Erythroblast (primary cell): ENCODE results near the gene TUBB2B.

Experiments
- DNase-seq, 2 experiments: peaks; one replicate each; lab custom pipeline; 2025; lab: John Stamatoyannopoulos, UW
- GATA1 ChIP-seq: IDR thresholded peaks from 2 replicates; pipeline ENCODE4 v1.6.1; 2011; ENCODE audit warnings: low read depth, mild to moderate bottlenecking, control low read depth, low read length, moderate library complexity
- POLR2A ChIP-seq: IDR thresholded peaks from 2 replicates; pipeline ENCODE4 v1.6.1; 2011; ENCODE audit warnings: mild to moderate bottlenecking, low read length

The TUBB2B gene

DNA sequence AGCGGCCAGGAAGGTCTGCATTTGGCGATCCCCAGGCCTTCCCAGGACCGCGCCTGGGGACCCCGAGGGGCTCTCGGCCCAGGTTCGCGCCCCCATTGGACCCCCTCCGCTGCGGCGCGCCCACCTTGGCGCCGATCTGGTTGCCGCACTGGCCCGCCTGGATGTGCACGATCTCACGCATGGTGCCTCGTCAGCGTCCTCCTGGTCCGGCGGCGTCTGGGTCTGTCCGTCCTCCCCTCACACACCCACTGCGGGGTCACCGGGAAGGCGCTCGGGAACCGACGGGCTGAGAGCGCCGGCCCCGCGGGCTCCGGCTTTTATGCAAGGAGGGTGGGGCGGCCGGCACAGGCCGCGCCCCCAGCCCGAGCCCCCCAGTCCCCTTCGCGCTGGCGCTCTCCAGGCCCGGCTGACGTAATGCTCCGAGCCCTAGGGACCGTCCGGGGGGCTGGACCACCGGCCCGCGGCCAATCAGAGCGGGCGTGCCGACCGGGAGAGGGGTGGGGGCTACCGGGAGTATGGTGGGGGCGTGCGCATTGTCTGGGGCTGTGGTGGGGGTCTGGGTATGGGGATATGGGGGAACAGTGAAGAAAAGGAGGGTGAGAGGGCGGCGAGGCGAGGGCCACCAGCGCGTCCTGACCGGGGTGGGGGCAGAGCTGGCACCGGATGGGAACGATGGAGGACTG, at the start of gene TUBB2B:
Gene TUBB2B (minus strand): TSS at position 291 of the 683 bp plus-strand sequence. CDS start 110 bp downstream, at position 181.
- no peak for DNase-seq
- TF ChIP-seq GATA1 (no peak), POLR2A (no peak)

DNA sequence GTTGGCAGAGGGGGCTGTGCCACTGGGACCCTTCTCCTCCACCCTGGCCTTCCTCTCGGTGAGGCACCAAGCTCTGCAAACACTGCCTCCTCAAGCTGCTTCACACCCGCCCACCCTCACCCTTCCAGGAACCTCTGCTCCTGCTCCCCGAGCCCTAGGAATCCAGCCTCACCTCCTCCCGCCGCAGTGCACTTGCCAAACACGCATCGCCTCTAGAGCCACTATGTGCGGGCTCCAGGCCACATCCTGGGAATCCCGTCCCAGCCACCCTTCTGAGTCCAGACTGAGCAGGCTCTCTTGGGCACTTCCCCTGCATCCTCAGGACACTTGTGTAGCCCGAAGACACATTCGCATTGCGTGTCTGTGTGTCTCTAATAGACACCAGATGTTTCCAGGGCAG, 49.8 kb upstream of the TUBB2B start:
- TF ChIP-seq POLR2A (no peak), GATA1 (no peak)
- no peak for DNase-seq

DNA sequence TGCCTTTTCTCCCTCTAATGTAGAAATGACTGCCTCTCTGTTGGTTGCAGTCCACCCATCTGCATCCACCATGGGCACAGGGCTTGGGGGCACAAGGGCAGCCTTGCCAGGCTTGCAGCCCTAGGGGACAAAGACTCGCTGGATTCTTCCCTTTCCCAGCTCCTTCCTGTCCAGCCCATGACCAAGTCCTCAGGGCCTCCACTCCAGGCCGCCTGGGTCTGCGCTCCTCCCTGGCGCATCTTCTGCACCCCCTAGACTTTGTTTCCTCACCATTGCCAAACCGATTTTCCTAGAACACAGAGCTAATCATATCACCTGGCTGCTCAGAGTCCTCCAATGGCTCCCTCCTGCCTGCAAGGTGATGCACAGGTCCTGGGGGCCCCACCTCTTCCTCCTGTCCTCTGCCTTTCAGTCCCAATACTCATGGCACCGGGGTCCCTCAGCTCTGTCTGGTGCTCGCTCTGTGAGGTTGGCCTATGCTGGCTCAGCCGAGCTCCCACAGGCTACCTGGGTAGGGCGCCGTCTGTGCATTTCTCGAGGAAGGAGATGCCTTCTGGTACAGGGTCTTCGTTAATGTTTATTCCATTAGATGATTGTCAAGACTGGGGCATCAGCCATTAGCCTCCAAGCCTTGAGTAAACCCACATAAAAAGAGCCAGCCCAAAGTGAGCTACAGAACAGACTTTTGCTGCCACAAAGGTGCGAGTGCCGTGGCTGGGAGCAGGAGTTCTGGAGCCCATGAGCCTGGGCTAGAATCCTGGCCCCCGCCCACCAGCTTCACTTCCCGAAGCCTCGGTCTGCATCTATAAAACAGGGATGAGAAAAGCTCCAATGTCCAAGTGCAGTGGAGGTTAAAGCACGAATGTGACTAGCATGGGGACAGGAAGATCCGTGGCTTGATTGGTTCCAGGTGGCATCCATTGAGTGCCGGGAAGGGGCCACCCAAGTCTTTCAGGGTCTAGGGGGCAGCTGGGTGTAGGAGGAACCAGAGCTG, 49.0 kb upstream of the TUBB2B start:
- no peak for DNase-seq
- TF ChIP-seq POLR2A (no peak), GATA1 (no peak)

DNA sequence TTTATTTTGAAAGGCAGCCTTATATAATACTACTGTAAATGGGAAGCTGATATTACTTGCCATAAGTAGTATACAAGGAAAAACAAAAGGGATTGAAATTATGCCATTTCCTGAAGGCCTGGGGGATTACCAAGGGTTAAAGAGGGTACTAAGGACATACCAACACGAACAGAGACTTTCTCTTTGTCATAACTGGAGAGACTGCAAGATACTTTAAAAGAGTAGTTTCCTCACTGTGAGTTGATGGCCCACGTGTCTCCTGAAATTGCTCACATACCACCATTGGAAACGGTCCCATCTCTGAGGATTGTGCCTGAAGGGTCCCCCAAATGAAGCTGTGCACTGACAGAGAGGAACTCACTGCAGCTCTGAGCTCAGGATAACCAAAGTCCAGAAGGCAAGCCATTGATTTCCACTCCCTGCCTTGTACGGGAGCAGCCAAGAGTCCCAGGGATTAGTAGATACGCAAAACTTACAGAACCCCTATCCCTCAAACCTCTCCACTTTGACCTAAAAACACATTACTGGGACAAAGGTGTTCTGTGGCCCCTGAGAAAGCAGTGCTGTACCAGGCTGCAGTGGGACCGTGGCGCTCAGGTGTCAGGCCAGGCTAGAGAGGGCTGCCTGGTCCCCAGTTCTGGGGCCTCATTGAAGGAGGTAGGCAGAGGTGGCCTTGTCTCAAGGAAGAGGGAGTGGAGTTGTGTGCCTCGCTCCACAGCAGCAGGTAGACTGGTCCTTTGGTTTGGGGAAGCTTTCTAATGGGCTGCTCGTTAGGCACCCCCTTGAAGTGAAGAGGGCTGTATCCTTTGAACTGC, 46.5 kb upstream of the TUBB2B start:
- DNase-seq = no peak
- no peak for TF ChIP-seq POLR2A
- no peak for TF ChIP-seq GATA1

DNA sequence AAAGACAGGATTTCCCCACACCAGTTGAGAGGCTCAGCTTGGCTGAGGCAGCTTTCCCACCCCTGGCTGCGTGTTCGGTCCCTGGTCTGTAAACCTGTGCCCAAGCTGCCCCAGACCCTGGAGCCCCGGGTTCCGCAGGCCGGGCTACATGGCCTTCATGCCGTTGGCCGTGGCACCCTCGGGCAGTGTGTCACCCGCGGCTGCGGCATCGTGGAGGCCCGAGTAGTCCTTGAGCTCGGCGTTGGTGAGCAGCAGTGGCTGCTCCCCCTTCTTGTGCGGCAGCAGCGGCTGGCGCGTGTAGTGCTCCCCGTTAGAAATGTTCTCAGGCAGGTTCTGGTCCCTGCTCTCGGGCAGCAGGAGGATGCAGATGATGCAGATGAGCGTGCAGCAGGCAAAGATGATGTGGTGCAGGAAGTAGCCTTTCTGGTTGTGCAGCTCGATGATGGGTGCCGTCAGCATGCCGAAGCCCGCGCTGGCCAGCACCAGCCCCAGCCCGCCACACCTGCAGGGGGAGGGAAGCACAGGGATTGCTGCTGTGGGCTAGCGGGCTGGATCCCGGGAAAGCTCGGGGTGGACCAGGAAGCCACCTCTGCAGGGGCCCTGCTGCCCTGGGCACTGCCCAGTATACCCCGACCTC, 45.6 kb upstream of the TUBB2B start:
- no peak for DNase-seq
- TF ChIP-seq GATA1 (no peak), POLR2A (no peak)

DNA sequence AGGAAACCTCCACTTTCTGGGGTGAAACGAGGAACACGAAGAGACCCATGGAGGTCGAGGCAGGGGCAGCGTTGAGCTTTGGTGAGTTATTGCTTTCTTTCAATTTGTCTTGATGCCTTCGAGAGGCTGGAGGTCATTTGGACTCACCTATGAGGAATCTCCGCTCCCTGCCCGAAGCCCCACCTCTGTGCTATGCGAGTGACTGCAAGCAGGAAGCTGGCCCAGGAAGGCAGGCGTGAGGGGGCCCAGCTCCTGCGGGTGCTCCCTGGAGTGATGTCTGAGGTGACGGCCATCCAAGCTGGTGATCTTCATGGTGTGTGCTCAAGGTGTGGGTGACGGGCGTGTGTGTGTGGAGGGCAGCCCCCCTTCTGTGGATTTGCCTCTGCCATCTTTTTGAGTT, 44.3 kb upstream of the TUBB2B start:
- no peak for DNase-seq
- TF ChIP-seq GATA1 (no peak), POLR2A (no peak)

DNA sequence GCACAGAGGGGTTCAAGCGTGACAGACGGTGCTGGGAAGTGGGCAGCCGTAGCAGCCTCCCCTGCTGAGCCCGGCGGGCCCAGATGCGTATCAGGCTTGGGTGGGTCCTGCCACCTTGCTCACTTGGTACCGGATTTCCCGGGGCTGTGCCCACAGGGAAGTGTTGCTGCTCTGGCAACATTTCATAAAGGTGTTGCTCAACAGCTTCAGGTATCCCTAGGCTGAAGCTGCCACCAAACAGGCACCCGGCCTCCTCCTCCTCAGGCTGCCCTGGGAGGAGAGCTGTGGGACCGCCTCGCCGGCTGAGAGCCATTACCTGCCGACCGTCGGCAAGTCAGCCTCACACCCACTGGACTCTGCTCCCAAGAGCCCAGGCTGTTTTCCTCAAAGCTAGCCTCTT, 42.8 kb upstream of the TUBB2B start:
- TF ChIP-seq GATA1 (no peak), POLR2A (no peak)
- no peak for DNase-seq

DNA sequence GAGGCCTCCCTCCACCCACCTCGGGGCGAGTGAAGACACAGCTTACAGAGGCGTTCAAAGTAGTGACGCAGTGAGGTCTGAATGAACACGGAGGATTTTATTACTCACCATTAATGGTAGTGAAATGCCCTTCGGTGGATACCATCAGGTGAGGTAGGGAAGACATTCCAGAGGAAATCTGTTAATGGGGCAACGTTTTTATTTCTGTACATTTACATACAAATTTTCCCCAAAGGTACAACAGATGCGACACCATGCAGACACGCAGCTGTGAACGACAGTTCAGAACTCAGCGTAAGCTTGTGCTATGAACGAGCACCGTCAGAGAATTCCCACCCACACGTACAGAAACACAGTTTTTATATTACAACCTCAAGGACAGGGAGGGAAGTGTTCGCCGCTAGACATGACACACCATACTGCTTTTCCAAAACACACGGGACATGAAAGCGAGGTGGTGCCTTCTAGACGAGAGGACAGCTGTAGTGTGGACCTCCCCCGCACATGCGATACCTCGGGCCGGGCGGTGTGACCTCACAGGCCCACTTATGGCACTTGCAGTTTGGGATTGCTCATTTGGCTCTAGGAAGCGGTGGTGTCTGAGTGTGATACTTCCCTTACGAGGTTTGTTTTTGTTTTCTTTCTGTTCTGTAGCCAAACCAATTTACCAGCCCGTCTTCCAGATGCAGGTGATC, 42.0 kb upstream of the TUBB2B start:
- DNase-seq = no peak

DNA sequence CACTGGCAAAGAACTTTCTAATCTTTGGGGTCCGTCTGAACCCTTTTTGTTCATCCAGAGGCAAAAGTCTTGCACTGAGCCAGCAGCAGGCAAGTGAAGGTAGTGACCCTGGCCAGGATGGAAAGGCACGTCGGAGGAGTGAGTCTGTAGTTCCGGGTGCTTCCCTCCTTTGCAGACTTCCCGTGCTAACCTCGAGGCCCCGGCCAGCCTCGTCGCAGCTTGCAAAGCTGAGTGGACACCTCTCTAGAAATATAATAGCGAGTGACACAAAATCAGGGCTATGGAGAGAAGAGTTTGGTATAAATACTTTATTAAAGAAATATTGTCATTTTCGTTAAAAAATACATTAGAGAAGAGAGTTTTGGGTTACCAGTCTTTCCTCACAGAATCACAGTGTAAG, 41.2 kb upstream of the TUBB2B start:
- DNase-seq = no peak
- TF ChIP-seq POLR2A = no peak
- TF ChIP-seq GATA1 = no peak

More for the DNA sequence above, 42.0 kb upstream of the TUBB2B start:
- TF ChIP-seq GATA1 (no peak), POLR2A (no peak)

DNA sequence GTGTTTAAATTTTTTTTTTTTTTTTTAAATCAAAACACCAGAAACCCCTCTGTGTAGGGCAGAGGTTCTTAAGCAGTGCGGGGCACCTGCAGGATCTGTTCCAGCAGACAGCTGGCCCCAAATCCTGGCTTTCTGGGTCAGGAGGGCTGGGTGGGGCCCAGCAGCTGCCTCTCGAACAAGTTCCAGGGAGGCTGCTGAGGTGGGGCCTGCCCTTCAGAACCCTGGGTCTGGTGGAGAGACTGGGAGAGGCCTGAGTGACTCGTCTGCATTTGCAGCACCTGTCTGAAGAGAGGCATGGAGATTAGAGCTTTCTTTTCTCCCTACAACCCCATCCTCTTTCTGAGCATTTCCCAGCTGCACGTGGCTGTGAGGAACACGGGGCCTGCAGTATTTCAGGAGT, 39.7 kb upstream of the TUBB2B start:
- no peak for DNase-seq
- TF ChIP-seq GATA1 = no peak
- no peak for TF ChIP-seq POLR2A

DNA sequence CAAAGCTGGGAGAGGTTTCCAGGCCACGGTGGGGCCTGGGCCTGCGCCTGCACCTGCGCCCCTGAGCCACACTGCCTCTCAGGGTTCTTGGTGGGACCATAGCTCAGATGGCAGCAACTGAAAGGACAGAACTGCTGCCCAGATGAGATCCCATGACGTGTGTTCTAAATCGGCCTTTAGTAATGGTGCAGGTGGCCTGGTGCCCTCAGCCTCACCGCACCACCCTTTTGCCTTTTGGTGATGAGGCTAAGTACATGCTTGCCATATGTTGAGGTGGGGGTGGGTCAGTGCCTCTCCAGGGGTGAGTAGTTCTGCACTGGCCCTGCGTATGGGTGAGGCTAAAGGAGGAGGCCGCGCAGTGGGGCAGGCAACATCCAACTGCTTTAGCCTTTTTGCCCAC, 38.7 kb upstream of the TUBB2B start:
- no peak for TF ChIP-seq GATA1
- TF ChIP-seq POLR2A = no peak
- DNase-seq = no peak

DNA sequence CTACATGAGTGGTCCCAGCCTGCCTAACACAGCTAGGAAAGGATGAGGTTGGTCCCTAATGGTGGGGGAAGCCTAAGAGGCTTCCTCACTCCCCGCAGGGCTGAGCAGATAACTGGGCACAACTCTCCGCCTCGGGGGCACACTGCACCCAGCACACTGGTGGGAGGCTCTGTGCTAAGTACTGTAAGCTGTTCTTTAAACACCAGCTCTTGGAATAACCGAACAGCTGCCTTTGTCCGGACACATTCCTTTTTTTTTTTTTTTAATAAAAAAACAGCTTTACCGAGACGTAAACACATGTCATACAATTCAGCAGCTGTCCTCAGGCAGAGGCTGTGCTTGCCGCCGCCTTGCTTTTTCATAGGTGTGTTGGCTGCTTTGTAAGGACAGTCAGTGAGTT, 38.2 kb upstream of the TUBB2B start:
- no peak for TF ChIP-seq GATA1
- no peak for TF ChIP-seq POLR2A
- no peak for DNase-seq
